Measurements from ENCODE around the gene LRRC2.
"Not testable (repeated sequence)": the region's sequence is repeated elsewhere in the genome, so short reads cannot be mapped to it uniquely, and the experiment has no call there.

LRRC2 gene

GRCh38 chr3:46566040-46566641 lies at the start of gene LRRC2:
LRRC2 (minus strand) TSS chr3:46566302; CDS start chr3:46551591, 14,711 bp downstream.
- peak; percentile 41 for DNase-seq

- no peak for DNase-seq
These were observed 49.1 kb upstream of the LRRC2 start for GRCh38 chr3:46615050-46615775.

- no peak for DNase-seq
These were observed 48.3 kb upstream of the LRRC2 start for GRCh38 chr3:46614431-46614830.

- no peak for DNase-seq
These were observed 47.4 kb upstream of the LRRC2 start for GRCh38 chr3:46613313-46614005.

GRCh38 chr3:46612324-46612723 lies 46.2 kb upstream of the LRRC2 start, which contains the start of gene FAM240A:
FAM240A (plus strand) TSS chr3:46612525; CDS start chr3:46612684, 159 bp downstream.
- no peak for DNase-seq

- DNase-seq = no peak
These were observed 44.0 kb upstream of the LRRC2 start for GRCh38 chr3:46609944-46610722.

- DNase-seq = no peak
These were observed 43.2 kb upstream of the LRRC2 start for GRCh38 chr3:46609212-46609721.

GRCh38 chr3:46607603-46608028 lies 41.5 kb upstream of the LRRC2 start:
- no peak for DNase-seq

GRCh38 chr3:46604127-46604526 lies 38.0 kb upstream of the LRRC2 start:
- DNase-seq = no peak

- no peak for DNase-seq
These were observed 37.4 kb upstream of the LRRC2 start for GRCh38 chr3:46603446-46604046.

- DNase-seq = no peak
These were observed 33.5 kb upstream of the LRRC2 start for GRCh38 chr3:46599590-46599989.

GRCh38 chr3:46595819-46596314 lies 29.8 kb upstream of the LRRC2 start:
- DNase-seq = no peak

GRCh38 chr3:46594723-46595122 lies 28.6 kb upstream of the LRRC2 start:
- no peak for DNase-seq

GRCh38 chr3:46593979-46594378 lies 27.9 kb upstream of the LRRC2 start:
- no peak for DNase-seq

- no peak for DNase-seq
These were observed 27.3 kb upstream of the LRRC2 start for GRCh38 chr3:46593274-46593862.

GRCh38 chr3:46587268-46587667 lies 21.2 kb upstream of the LRRC2 start:
- not testable (repeated sequence) for DNase-seq

- no peak for DNase-seq
These were observed 20.7 kb upstream of the LRRC2 start for GRCh38 chr3:46586738-46587246.

- no peak for DNase-seq
These were observed 19.9 kb upstream of the LRRC2 start for GRCh38 chr3:46585799-46586693.

GRCh38 chr3:46584598-46585467 lies 18.7 kb upstream of the LRRC2 start:
- DNase-seq = no peak
